ENCODE results near the gene ITGA5.

Gene ITGA5

GRCh38 chr12:54374562-54375258 lies 44.4 kb downstream of the ITGA5 start:
- Histone ChIP-seq H2BK15ac (replicated peaks; ENCODE audit: low read depth) (no peak overlapping the region), H3K4me1 (ENCODE audit: control insufficient read depth, low read depth, low read length) (peaks cover 13% of the 10 kb centered on the region), H3K18ac (ENCODE audit: low read length) (no peak overlapping the region), H3K36me3 (ENCODE audit: control insufficient read depth, insufficient read depth, low read length) (no peaks in the 10 kb centered on the region), H2AK5ac (ENCODE audit: low read length) (no peak overlapping the region), H3K79me1 (ENCODE audit: low read length) (no peaks in the 10 kb centered on the region), H3K4ac (ENCODE audit: low read depth, low read length) (no peak overlapping the region), H2BK120ac (ENCODE audit: low read depth, low read length) (no peak overlapping the region), H3K56ac (ENCODE audit: low read length) (no peak overlapping the region), H3K4me3 (ENCODE audit: low read length) (no peak overlapping the region), H3K79me2 (ENCODE audit: control insufficient read depth, insufficient read depth, low read length) (no peaks in the 10 kb centered on the region), H3K4me2 (ENCODE audit: low read length) (no peak overlapping the region), H3K27me3 (ENCODE audit: insufficient read depth, low read length, poor library complexity) (no peaks in the 10 kb centered on the region), H4K8ac (ENCODE audit: low read depth, low read length) (no peak overlapping the region), H3K27ac (ENCODE audit: low read depth, low read length) (no peak overlapping the region), H2BK5ac (ENCODE audit: low read length) (no peak overlapping the region), H3K9ac (ENCODE audit: low read length) (no peak overlapping the region), H3K23ac (ENCODE audit: low read length) (no peak overlapping the region), H4K5ac (ENCODE audit: low read length) (no peak overlapping the region)
- DNase-seq = no peak
- WGBS (ENCODE audit: extremely low coverage, insufficient coverage, low lambda C conversion rate) = no CpG with 5 or more reads among the region's 2 CpGs

GRCh38 chr12:54373649-54374561 lies 45.2 kb downstream of the ITGA5 start:
- no peak for DNase-seq
- peaks cover 15% of the 10 kb centered on the region for H3K4me1 ChIP-seq (ENCODE audit: control insufficient read depth, low read depth, low read length)
- H2BK120ac ChIP-seq (ENCODE audit: low read depth, low read length) = no peak overlapping the region
- WGBS (ENCODE audit: extremely low coverage, insufficient coverage, low lambda C conversion rate) = no CpG with 5 or more reads among the region's 10 CpGs
- no peaks in the 10 kb centered on the region for H3K36me3 ChIP-seq (ENCODE audit: control insufficient read depth, insufficient read depth, low read length)
- no peak overlapping the region for H2BK15ac ChIP-seq (replicated peaks; ENCODE audit: low read depth)
- H3K4ac ChIP-seq (ENCODE audit: low read depth, low read length) = no peak overlapping the region
- no peak overlapping the region for H3K18ac ChIP-seq (ENCODE audit: low read length)
- no peak overlapping the region for H2AK5ac ChIP-seq (ENCODE audit: low read length)
- H4K8ac ChIP-seq (ENCODE audit: low read depth, low read length) = no peak overlapping the region
- no peaks in the 10 kb centered on the region for H3K27me3 ChIP-seq (ENCODE audit: insufficient read depth, low read length, poor library complexity)
- H3K79me2 ChIP-seq (ENCODE audit: control insufficient read depth, insufficient read depth, low read length) = no peaks in the 10 kb centered on the region
- no peak overlapping the region for H3K27ac ChIP-seq (ENCODE audit: low read depth, low read length)
- H3K56ac ChIP-seq (ENCODE audit: low read length) = no peak overlapping the region
- no peak overlapping the region for H3K9ac ChIP-seq (ENCODE audit: low read length)
- no peak overlapping the region for H4K5ac ChIP-seq (ENCODE audit: low read length)
- H3K23ac ChIP-seq (ENCODE audit: low read length) = no peak overlapping the region
- no peak overlapping the region for H3K4me2 ChIP-seq (ENCODE audit: low read length)
- H3K79me1 ChIP-seq (ENCODE audit: low read length) = no peaks in the 10 kb centered on the region
- no peak overlapping the region for H2BK5ac ChIP-seq (ENCODE audit: low read length)
- H3K4me3 ChIP-seq (ENCODE audit: low read length) = no peak overlapping the region

GRCh38 chr12:54372113-54372806 lies 46.8 kb downstream of the ITGA5 start:
- no peak overlapping the region for H3K4me3 ChIP-seq (ENCODE audit: low read length)
- no peaks in the 10 kb centered on the region for H3K36me3 ChIP-seq (ENCODE audit: control insufficient read depth, insufficient read depth, low read length)
- no peak overlapping the region for H3K23ac ChIP-seq (ENCODE audit: low read length)
- H3K79me2 ChIP-seq (ENCODE audit: control insufficient read depth, insufficient read depth, low read length) = no peaks in the 10 kb centered on the region
- no peak overlapping the region for H3K56ac ChIP-seq (ENCODE audit: low read length)
- no peak overlapping the region for H2AK5ac ChIP-seq (ENCODE audit: low read length)
- no peak overlapping the region for H3K18ac ChIP-seq (ENCODE audit: low read length)
- no peak overlapping the region for H3K27ac ChIP-seq (ENCODE audit: low read depth, low read length)
- no peak overlapping the region for H4K8ac ChIP-seq (ENCODE audit: low read depth, low read length)
- H3K9ac ChIP-seq (ENCODE audit: low read length) = no peak overlapping the region
- H2BK15ac ChIP-seq (replicated peaks; ENCODE audit: low read depth) = no peak overlapping the region
- no peak overlapping the region for H4K5ac ChIP-seq (ENCODE audit: low read length)
- H3K4me1 ChIP-seq (ENCODE audit: control insufficient read depth, low read depth, low read length) = peaks cover 14% of the 10 kb centered on the region
- no CpG with 5 or more reads among the region's 8 CpGs for WGBS (ENCODE audit: extremely low coverage, insufficient coverage, low lambda C conversion rate)
- no peak overlapping the region for H2BK5ac ChIP-seq (ENCODE audit: low read length)
- H3K4me2 ChIP-seq (ENCODE audit: low read length) = no peak overlapping the region
- H2BK120ac ChIP-seq (ENCODE audit: low read depth, low read length) = no peak overlapping the region
- no peak for DNase-seq
- no peak overlapping the region for H3K4ac ChIP-seq (ENCODE audit: low read depth, low read length)
- no peaks in the 10 kb centered on the region for H3K27me3 ChIP-seq (ENCODE audit: insufficient read depth, low read length, poor library complexity)
- no peaks in the 10 kb centered on the region for H3K79me1 ChIP-seq (ENCODE audit: low read length)

- Histone ChIP-seq H3K4me3 (ENCODE audit: low read length) (no peak overlapping the region), H3K9ac (ENCODE audit: low read length) (no peak overlapping the region), H3K27me3 (ENCODE audit: insufficient read depth, low read length, poor library complexity) (no peaks in the 10 kb centered on the region), H2BK120ac (ENCODE audit: low read depth, low read length) (no peak overlapping the region), H2BK5ac (ENCODE audit: low read length) (no peak overlapping the region), H3K4me1 (ENCODE audit: control insufficient read depth, low read depth, low read length) (peaks cover 10% of the 10 kb centered on the region), H3K4ac (ENCODE audit: low read depth, low read length) (no peak overlapping the region), H3K18ac (ENCODE audit: low read length) (no peak overlapping the region), H2AK5ac (ENCODE audit: low read length) (no peak overlapping the region), H4K5ac (ENCODE audit: low read length) (no peak overlapping the region), H3K79me1 (ENCODE audit: low read length) (no peaks in the 10 kb centered on the region), H3K27ac (ENCODE audit: low read depth, low read length) (no peak overlapping the region), H3K36me3 (ENCODE audit: control insufficient read depth, insufficient read depth, low read length) (no peaks in the 10 kb centered on the region), H4K8ac (ENCODE audit: low read depth, low read length) (no peak overlapping the region), H2BK15ac (replicated peaks; ENCODE audit: low read depth) (no peak overlapping the region), H3K56ac (ENCODE audit: low read length) (no peak overlapping the region), H3K79me2 (ENCODE audit: control insufficient read depth, insufficient read depth, low read length) (no peaks in the 10 kb centered on the region), H3K4me2 (ENCODE audit: low read length) (no peak overlapping the region), H3K23ac (ENCODE audit: low read length) (no peak overlapping the region)
- WGBS (ENCODE audit: extremely low coverage, insufficient coverage, low lambda C conversion rate) = no CpG with 5 or more reads among the region's 5 CpGs
- DNase-seq = no peak
Measured at GRCh38 chr12:54371328-54372112, 47.5 kb downstream of the ITGA5 start.

GRCh38 chr12:54370171-54370730 lies 48.8 kb downstream of the ITGA5 start:
- H2BK120ac ChIP-seq (ENCODE audit: low read depth, low read length) = no peak overlapping the region
- H3K27me3 ChIP-seq (ENCODE audit: insufficient read depth, low read length, poor library complexity) = no peaks in the 10 kb centered on the region
- H3K4me1 ChIP-seq (ENCODE audit: control insufficient read depth, low read depth, low read length) = peaks cover 6% of the 10 kb centered on the region
- H3K79me1 ChIP-seq (ENCODE audit: low read length) = no peaks in the 10 kb centered on the region
- no peak overlapping the region for H4K5ac ChIP-seq (ENCODE audit: low read length)
- H3K9ac ChIP-seq (ENCODE audit: low read length) = peak overlapping the region; percentile 61
- H3K4ac ChIP-seq (ENCODE audit: low read depth, low read length) = no peak overlapping the region
- peak overlapping the region; percentile 81 for H3K56ac ChIP-seq (ENCODE audit: low read length)
- no CpG with 5 or more reads among the region's 44 CpGs for WGBS (ENCODE audit: extremely low coverage, insufficient coverage, low lambda C conversion rate)
- no peak overlapping the region for H2BK15ac ChIP-seq (replicated peaks; ENCODE audit: low read depth)
- no peak overlapping the region for H3K27ac ChIP-seq (ENCODE audit: low read depth, low read length)
- no peak overlapping the region for H3K4me3 ChIP-seq (ENCODE audit: low read length)
- peak; percentile 92 for DNase-seq
- no peak overlapping the region for H4K8ac ChIP-seq (ENCODE audit: low read depth, low read length)
- peak overlapping the region; percentile 41 for H3K18ac ChIP-seq (ENCODE audit: low read length)
- peak overlapping the region; percentile 42 for H3K4me2 ChIP-seq (ENCODE audit: low read length)
- H2AK5ac ChIP-seq (ENCODE audit: low read length) = no peak overlapping the region
- no peak overlapping the region for H2BK5ac ChIP-seq (ENCODE audit: low read length)
- no peak overlapping the region for H3K23ac ChIP-seq (ENCODE audit: low read length)
- no peaks in the 10 kb centered on the region for H3K79me2 ChIP-seq (ENCODE audit: control insufficient read depth, insufficient read depth, low read length)
- H3K36me3 ChIP-seq (ENCODE audit: control insufficient read depth, insufficient read depth, low read length) = no peaks in the 10 kb centered on the region
